Measurements from ENCODE around the gene TRA2A. TPM values are rescaled to one million over a fixed set of nuclear protein-coding genes. Genes with fewer than 3 reads are reported as not detected.

Gene TRA2A
- total RNA-seq, result 100 to 1,000 TPM in 1 of 4 donors, 10 to 100 TPM in 3; 36.3 to 119 (median 45.2) TPM

GRCh38 chr7:23531794-23532489, at the start of gene TRA2A:
Gene TRA2A, minus strand, starts transcription at chr7:23531981. Its CDS starts 157 bp downstream, at chr7:23531824.
- Histone ChIP-seq H3K36me3 (no peaks in the 10 kb centered on the region), H3K27ac (peak within 1 kb of the TSS; percentile 96), H3K27me3 (no peaks in the 10 kb centered on the region), H3K4me3 (peak within 1 kb of the TSS; percentile 61), H3K4me1 (peaks cover 37% of the 10 kb centered on the region), H3K9me3 (no peaks in the 10 kb centered on the region)
- WGBS, result 35% methylated on average over 20 of the region's 50 CpGs
- TF ChIP-seq POLR2AphosphoS5 (IDR thresholded peaks at IDR 0.05) (peak; percentile 60 to 93 (median 84)), EP300 (IDR thresholded peaks at IDR 0.05) (no peak), POLR2A (IDR thresholded peaks at IDR 0.05) (peak; percentile 89 to 95), CTCF (IDR thresholded peaks at IDR 0.05) (no peak)
- peak; percentile 99 for DNase-seq (ENCODE audit: low spot score in 2 of 2)

GRCh38 chr7:23570592-23571200, 38.9 kb upstream of the TRA2A start:
- no peaks in the 10 kb centered on the region for H3K9me3 ChIP-seq
- WGBS, result 41% methylated on average over 5 of the region's 5 CpGs
- no peak overlapping the region for H3K27ac ChIP-seq
- peaks cover 3% of the 10 kb centered on the region for H3K27me3 ChIP-seq
- peak in 1 of 2 donors; percentile 70 for DNase-seq (ENCODE audit: low spot score in 2 of 2)
- H3K4me1 ChIP-seq, result no peaks in the 10 kb centered on the region
- H3K4me3 ChIP-seq, result no peak overlapping the region
- no peak for TF ChIP-seq POLR2A (IDR thresholded peaks at IDR 0.05)
- no peak for TF ChIP-seq EP300 (IDR thresholded peaks at IDR 0.05)
- TF ChIP-seq CTCF (IDR thresholded peaks at IDR 0.05), result peak; percentile 67 to 79
- no peak for TF ChIP-seq POLR2AphosphoS5 (IDR thresholded peaks at IDR 0.05)
- H3K36me3 ChIP-seq, result no peaks in the 10 kb centered on the region

DNA sequence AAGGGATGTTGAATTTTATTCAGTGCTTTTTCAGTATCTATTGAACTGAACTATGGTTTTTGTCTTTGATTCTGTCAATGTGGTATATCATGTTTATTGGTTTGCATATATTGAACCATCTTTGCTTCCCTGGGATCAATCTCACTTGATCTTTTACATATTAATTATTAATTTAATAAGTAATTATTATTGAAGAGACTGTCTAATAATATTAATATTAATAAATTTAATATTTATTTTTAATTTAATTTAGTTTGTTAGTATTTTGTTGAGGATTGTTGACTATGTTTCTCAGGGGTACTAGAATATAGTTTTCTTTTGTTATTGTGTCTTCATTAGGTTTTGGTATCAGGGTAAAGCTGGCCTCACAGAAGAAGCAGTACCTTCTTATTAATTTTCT, 26.5 kb upstream of the TRA2A start:
- Histone ChIP-seq H3K36me3 (no peaks in the 10 kb centered on the region), H3K4me1 (no peaks in the 10 kb centered on the region), H3K9me3 (no peaks in the 10 kb centered on the region), H3K4me3 (no peak overlapping the region), H3K27me3 (peaks cover 3% of the 10 kb centered on the region), H3K27ac (no peak overlapping the region)
- TF ChIP-seq POLR2A (IDR thresholded peaks at IDR 0.05) (no peak), POLR2AphosphoS5 (IDR thresholded peaks at IDR 0.05) (no peak), CTCF (IDR thresholded peaks at IDR 0.05) (no peak), EP300 (IDR thresholded peaks at IDR 0.05) (no peak)
- DNase-seq (ENCODE audit: low spot score in 2 of 2), result no peak

DNA sequence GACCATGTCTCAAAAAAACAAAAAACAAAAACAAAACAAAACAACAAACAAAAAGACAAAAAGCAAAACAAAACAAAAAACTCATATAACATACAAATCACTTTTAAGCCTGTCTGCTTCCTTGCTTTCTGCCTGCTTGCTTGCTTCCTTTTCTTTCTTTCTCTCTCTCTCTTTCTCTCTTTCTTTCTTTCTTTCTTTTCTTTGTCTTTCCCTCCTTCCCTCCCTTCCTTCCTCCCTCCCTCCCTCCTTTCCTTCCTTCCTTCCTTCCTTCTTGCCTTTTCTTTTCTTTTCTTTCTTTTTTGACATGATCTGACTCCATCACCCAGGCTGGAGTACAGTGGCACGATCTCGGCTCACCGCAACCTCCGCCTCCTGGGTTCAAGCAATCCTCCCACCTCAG, 15.9 kb upstream of the TRA2A start:
- no peak overlapping the region for H3K27ac ChIP-seq
- no peaks in the 10 kb centered on the region for H3K9me3 ChIP-seq
- no peak for DNase-seq (ENCODE audit: low spot score in 2 of 2)
- H3K4me1 ChIP-seq, result no peaks in the 10 kb centered on the region
- WGBS, result 93% methylated on average over 4 of the region's 4 CpGs
- no peaks in the 10 kb centered on the region for H3K36me3 ChIP-seq
- peaks cover 4% of the 10 kb centered on the region for H3K27me3 ChIP-seq
- no peak overlapping the region for H3K4me3 ChIP-seq
- no peak for TF ChIP-seq CTCF (IDR thresholded peaks at IDR 0.05)

DNA sequence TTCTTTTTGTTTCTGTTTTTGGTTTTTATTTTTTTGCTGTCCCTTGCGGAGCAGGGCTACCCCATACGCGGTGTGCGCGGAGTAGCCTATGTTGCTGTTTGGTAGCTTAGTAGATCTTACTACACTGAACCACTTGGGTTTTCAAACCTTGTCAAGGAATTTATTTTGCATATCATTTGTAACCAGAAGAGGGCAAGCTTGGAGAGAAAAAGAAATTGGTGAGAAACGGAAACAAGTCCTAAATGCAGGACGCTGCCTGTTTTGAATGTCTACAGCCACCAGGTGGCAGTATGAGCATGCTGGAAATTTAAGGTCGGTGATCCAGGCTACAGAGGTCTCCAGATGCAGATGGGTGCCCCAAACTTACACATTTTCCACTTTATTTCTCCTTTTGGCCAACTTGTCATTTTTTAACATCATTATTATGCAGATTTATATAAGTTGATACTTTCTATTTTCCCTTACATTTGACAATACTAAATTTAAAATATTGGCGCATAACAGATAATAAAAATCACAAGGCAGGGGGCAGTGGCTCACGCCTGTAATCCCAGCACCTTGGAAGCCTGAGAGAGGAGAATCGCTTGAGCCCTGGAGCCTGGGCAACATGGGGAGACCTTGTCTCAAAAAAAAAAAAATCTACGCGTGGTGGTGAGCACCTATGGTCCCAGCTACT, 15.3 kb upstream of the TRA2A start:
- no peak overlapping the region for H3K4me3 ChIP-seq
- no peaks in the 10 kb centered on the region for H3K4me1 ChIP-seq
- H3K27ac ChIP-seq, result no peak overlapping the region
- peak in 1 of 2 donors; percentile 78 for DNase-seq (ENCODE audit: low spot score in 2 of 2)
- no peaks in the 10 kb centered on the region for H3K36me3 ChIP-seq
- 42% methylated on average over 13 of the region's 13 CpGs for WGBS
- H3K9me3 ChIP-seq, result no peaks in the 10 kb centered on the region
- peaks cover 4% of the 10 kb centered on the region for H3K27me3 ChIP-seq
- TF ChIP-seq CTCF (IDR thresholded peaks at IDR 0.05), result peak; percentile 84 to 94
- no peak for TF ChIP-seq EP300 (IDR thresholded peaks at IDR 0.05)
- no peak for TF ChIP-seq POLR2A (IDR thresholded peaks at IDR 0.05)
- TF ChIP-seq POLR2AphosphoS5 (IDR thresholded peaks at IDR 0.05), result no peak

Measured in suprapubic skin (tissue), 4 donors.